GM06990 (cell line): ENCODE data around the gene A1BG.
A peak's percentile ranks its signal among the peaks of the same experiment; 100 is the strongest.
"Not testable (repeated sequence)": the region's sequence is repeated elsewhere in the genome, so short reads cannot be mapped to it uniquely, and the experiment has no call there.

Source experiments
- DNase-seq: peaks from one replicate; pipeline ENCODE4 v3.0.0-alpha.2; 2011; ENCODE audit not compliant: insufficient read length; ENCODE audit errors: extremely low read depth
- H3K27me3 ChIP-seq: replicated peaks from 2 replicates; pipeline ENCODE4 v1.6.0; 2011; ENCODE audit warnings: low read length; ENCODE audit not compliant: control insufficient read depth, insufficient read depth
- H3K36me3 ChIP-seq: 2 replicates; pipeline ENCODE4 v1.5.1; 2011; ENCODE audit warnings: low read length; ENCODE audit not compliant: control insufficient read depth, insufficient read depth
- H3K4me3 ChIP-seq: replicated peaks from 2 replicates; pipeline ENCODE4 v1.5.1; 2011; ENCODE audit warnings: low read depth, mild to moderate bottlenecking, control low read depth, low read length
- TF ChIP-seq, protein P1 (sequence below): IDR thresholded peaks from 2 replicates; pipeline ENCODE4 v1.5.1; 2011; ENCODE audit warnings: low read length, control low read depth, mild to moderate bottlenecking, inconsistent platforms; ENCODE audit not compliant: insufficient read depth, poor library complexity, severe bottlenecking

A1BG gene

DNA sequence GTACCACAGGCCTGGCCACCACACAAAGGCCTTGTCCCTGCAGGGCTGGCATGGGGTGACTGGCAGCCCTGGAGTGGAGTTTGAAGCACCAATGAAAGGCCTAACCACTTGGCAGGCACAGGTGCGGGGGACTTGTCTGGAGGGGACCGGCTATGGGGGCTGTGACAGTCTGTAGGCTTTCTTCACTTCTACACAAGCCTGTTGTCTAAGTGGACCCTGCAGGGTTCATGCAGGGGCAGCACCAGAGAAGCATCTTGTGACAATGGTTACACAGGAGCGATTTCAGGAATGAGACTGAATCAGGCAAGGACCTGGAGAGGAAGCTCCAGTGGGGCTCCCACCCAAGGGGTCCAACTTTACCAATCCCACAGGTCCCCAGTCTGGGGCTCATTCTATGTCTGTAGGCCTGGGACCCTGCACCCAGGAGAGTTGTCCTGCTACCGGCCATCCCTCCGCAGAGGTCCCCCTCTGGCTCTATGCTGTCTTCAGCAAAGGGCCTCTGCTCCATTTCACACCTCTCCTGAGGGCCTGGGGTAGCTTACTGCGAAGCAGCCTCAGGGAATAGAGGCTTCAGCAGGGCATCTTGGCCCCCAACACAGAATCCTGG lies 29.8 kb upstream of the A1BG start:
- TF ChIP-seq, protein P1, sequence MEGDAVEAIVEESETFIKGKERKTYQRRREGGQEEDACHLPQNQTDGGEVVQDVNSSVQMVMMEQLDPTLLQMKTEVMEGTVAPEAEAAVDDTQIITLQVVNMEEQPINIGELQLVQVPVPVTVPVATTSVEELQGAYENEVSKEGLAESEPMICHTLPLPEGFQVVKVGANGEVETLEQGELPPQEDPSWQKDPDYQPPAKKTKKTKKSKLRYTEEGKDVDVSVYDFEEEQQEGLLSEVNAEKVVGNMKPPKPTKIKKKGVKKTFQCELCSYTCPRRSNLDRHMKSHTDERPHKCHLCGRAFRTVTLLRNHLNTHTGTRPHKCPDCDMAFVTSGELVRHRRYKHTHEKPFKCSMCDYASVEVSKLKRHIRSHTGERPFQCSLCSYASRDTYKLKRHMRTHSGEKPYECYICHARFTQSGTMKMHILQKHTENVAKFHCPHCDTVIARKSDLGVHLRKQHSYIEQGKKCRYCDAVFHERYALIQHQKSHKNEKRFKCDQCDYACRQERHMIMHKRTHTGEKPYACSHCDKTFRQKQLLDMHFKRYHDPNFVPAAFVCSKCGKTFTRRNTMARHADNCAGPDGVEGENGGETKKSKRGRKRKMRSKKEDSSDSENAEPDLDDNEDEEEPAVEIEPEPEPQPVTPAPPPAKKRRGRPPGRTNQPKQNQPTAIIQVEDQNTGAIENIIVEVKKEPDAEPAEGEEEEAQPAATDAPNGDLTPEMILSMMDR = no peak
- no peak for DNase-seq
- peaks cover 1% of the 10 kb centered on the region; the same call in 1 of the 2 replicates for H3K36me3 ChIP-seq
- no peaks in the 10 kb centered on the region for H3K27me3 ChIP-seq
- no peak overlapping the region for H3K4me3 ChIP-seq

DNA sequence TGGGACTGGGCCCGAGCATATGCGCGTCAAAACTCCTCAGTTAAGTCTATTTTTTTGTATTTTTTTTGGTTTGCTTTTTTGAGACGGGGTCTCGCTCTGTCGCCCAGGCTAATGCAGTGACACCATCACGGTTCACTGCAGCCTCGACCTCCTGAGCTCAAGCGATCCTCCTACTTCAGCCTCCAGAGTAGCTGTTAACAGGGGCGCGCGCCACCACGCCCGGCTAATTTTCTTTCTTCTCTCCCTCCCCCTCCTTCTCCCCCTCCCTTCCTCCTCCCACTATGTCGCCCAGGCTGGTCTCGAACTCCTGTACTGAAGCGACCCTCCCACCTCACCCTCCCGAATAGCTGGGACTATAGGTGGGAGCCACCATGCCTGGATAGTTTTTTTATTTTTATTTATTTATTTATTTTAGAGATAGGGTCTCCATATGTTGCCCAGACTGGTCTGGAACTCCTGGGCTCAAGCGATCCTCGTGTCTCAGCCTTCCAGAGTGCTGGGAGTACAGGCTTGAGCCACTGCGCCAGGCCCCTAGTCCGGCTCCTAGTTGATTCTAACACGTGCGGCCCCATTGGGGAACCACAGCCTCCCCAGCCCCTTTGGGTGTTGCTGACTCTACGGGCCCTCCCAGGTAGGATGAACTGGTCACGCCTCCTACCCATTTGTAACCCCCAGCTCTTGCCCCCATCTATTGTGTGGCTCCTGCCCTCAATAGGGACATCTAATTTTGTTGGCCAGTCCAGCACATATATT lies 28.3 kb upstream of the A1BG start:
- Histone ChIP-seq H3K27me3 (no peaks in the 10 kb centered on the region), H3K36me3 (no peaks in the 10 kb centered on the region; the same call in 1 of the 2 replicates), H3K4me3 (peak overlapping the region; percentile 77)
- no peak for DNase-seq
- TF ChIP-seq, protein P1 = no peak

DNA sequence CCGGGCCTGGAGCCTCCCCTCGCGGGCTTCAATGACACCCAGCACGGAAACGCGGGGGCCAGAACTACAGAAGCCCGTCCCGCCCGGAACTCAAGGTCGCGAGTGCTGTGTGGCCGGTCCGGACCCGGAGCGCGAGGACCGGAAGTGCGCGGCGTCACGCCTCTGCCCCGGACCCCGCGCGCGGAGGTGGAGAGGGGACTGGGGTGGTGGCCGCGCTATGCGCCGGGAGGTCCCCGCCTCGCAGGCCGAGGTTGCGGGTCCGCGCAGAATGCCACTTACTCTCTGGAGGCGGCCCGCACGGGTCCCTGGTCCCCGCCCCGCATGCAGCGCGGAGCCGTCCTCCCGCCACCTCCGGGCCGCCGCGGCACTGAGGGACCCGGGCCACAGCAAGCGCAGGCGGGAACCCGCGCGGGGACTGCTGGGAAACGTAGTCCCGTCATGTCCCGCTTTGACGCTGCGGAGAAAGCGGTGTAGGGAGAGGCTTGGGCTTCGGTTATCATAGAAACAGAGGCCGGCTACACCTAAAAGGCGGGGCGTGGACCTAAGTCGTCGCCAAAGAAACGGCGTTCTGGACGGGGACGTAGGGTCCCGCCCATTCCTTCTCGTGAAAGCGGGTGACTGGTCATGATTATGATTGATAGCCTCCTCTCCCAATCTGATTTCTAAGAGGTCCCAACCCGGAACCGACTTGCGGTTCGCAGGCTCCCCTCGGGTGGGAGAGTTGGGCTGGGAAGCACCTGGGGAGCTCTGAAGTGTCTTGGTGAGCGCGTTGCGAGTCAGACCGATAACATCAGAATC lies 27.6 kb upstream of the A1BG start, which contains the start of gene ZNF837:
ZNF837 (minus strand) TSS at position 369 of the 798 bp plus-strand sequence. CDS start 11,698 bp downstream, outside the sequence.
- DNase-seq = peak; percentile 98
- no peaks in the 10 kb centered on the region for H3K27me3 ChIP-seq
- H3K4me3 ChIP-seq = peak within 1 kb of the TSS; percentile 77
- H3K36me3 ChIP-seq = no peaks in the 10 kb centered on the region; the same call in 1 of the 2 replicates
- TF ChIP-seq, protein P1 = peak; percentile 18

DNA sequence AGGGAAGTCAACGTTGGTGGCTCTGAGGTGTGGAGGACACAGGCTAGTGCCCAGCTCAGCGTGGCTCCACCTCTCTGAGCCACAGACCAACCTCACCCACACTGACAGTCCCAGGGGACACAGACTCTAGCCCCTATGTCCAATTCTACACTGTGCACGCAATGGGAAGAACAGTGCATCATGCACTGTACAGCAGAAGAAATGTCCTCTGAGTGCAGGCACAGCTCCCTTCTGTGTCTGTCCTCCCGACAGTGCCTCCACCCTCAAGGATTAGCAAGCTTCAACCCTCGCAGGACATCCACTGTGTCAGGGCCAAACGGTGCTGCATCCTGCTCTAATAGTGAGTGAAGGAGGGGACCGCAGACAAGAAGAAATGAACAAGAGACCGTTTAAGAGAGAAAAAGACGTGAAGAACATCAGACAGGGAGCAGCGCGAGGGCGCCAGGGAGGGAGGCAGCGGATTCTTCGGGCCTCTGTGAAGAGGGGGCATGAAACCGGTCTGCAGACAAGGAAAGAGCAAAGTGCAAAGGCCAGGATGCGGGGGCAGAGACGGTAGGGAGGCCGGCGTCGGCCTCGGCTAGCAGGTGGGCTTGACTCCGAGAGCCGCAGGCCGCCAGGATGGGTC lies 26.9 kb upstream of the A1BG start:
- no peak for DNase-seq
- peak overlapping the region; percentile 77 for H3K4me3 ChIP-seq
- H3K27me3 ChIP-seq = no peaks in the 10 kb centered on the region
- TF ChIP-seq, protein P1 = no peak
- H3K36me3 ChIP-seq = no peaks in the 10 kb centered on the region; the same call in 1 of the 2 replicates

DNA sequence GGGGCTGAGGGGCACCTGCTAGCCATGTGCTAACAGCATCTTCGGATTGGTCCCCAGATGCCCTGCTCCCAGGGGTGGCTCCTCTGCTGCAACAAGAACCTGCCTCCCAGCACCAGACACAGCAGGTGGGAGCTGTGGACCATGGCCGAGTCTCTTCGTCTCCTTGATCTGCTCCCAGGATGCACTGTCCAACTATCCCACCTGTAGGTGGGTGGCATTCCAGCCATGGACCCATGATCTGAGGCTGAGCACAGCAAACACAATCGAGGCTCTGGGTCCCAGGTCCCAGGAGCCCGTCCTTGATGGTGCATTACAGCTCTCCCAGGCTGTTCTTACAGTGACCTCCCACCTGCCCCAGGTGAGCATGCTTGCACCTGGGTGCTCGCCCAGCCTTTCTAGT lies 26.0 kb upstream of the A1BG start:
- no peak overlapping the region for H3K4me3 ChIP-seq
- TF ChIP-seq, protein P1 = no peak
- no peaks in the 10 kb centered on the region for H3K27me3 ChIP-seq
- H3K36me3 ChIP-seq = no peaks in the 10 kb centered on the region; the same call in 1 of the 2 replicates
- DNase-seq = no peak

DNA sequence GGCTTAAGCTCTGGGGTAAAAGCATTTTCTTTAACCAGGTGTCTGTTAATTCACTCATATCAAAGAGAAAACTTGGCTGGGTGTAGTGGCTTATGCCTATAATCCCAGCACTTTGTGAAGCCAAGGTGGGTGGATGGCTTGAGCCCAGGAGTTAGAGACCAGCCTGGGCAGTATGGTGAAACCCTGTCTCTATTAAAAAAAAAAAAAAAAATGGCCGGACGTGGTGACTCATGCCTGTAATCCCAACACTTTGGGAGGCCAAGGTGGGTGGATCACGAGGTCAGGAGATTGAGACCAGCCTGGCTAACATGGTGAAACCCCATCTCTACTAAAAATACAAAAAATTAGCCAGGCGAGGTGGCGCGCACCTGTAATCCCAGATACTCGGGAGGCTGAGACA lies 23.4 kb upstream of the A1BG start:
- H3K36me3 ChIP-seq, H3K27me3 ChIP-seq, DNase-seq, H3K4me3 ChIP-seq: not testable (repeated sequence)
